HL-60 (cell line): ENCODE measurements around the gene SSH2.

Source experiments
- CTCF ChIP-seq: IDR thresholded peaks from one replicate; pipeline ENCODE4 v1.5.1; 2011; ENCODE audit warnings: low read length, control low read depth, inconsistent platforms; ENCODE audit not compliant: insufficient read depth
- POLR2AphosphoS5 ChIP-seq: IDR thresholded peaks from 2 replicates; pipeline ENCODE4 v1.6.1; 2012; ENCODE audit warnings: low read depth

DNA sequence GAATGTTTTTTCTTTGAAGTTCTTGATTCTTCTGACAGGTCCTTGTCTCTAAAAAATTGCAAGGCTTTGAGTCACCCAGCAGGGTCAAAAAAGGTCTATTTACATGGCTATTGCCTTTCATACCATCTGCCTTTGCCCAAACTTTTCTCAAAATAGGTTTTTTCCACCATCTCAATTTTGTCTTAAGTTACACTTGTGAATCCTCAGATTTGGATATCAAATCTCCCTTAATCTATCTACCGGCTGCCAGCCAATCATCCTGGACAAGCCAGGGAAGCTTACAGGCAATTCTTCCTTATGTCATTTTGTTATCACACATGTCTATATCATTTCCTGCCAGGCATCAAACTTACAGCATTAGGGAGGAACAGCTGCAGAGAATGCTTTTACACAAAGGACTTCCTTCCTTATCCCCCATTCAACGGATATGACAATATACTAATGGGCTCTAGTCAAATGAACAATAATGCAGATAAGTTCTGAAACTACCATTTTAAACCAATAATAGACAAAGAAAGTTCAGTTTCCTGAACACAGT is 203.2 kb downstream of the SSH2 start:
- TF ChIP-seq CTCF = no peak
- TF ChIP-seq POLR2AphosphoS5 = 0 out of 2 replicates have a peak, but pooled peaks have one; percentile 52
